ENCODE data around the gene TIAM1. TPM values are rescaled to one million over a fixed set of nuclear protein-coding genes. Genes with fewer than 3 reads are reported as not detected.

Gene TIAM1
- total RNA-seq, 1 donor from 2014 or later = 2.7 TPM

GRCh38 chr21:31078216-31078615, 265.8 kb downstream of the TIAM1 start:
- no peak overlapping the region for H3K27ac ChIP-seq
- H3K27me3 ChIP-seq = no peaks in the 10 kb centered on the region
- no peak overlapping the region for H3K4me3 ChIP-seq
- TF ChIP-seq, protein P1, sequence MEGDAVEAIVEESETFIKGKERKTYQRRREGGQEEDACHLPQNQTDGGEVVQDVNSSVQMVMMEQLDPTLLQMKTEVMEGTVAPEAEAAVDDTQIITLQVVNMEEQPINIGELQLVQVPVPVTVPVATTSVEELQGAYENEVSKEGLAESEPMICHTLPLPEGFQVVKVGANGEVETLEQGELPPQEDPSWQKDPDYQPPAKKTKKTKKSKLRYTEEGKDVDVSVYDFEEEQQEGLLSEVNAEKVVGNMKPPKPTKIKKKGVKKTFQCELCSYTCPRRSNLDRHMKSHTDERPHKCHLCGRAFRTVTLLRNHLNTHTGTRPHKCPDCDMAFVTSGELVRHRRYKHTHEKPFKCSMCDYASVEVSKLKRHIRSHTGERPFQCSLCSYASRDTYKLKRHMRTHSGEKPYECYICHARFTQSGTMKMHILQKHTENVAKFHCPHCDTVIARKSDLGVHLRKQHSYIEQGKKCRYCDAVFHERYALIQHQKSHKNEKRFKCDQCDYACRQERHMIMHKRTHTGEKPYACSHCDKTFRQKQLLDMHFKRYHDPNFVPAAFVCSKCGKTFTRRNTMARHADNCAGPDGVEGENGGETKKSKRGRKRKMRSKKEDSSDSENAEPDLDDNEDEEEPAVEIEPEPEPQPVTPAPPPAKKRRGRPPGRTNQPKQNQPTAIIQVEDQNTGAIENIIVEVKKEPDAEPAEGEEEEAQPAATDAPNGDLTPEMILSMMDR (IDR thresholded peaks at IDR 0.05) = no peak
- H3K4me1 ChIP-seq = no peaks in the 10 kb centered on the region
- no peaks in the 10 kb centered on the region for H3K9me3 ChIP-seq
- intact Hi-C loops (cut with DNase I) = no loop called here
- no peak for DNase-seq (ENCODE audit: low spot score in 2 of 2)
- no peaks in the 10 kb centered on the region for H3K36me3 ChIP-seq

DNA sequence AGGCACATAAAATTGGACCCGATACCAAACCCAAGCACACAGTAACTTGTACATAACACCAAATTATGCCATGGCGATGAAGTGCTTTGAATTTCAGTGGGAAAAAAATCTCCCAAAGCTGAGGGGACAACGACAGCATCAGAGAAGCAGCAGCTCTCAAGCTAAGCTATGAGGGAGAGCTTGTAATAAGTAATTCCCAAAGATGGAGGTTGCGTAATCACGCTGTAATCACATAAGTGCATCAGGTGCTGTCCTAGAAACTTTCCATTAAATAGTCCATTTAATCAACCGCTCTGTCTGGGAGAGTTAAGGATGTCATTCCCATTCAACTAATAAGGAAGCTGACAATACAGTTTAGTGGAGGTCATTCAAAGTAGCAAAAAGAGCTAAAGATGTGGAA, 268.2 kb downstream of the TIAM1 start:
- Histone ChIP-seq H3K36me3 (no peaks in the 10 kb centered on the region), H3K27me3 (no peaks in the 10 kb centered on the region), H3K4me3 (no peak overlapping the region), H3K4me1 (no peaks in the 10 kb centered on the region), H3K9me3 (no peaks in the 10 kb centered on the region), H3K27ac (no peak overlapping the region)
- intact Hi-C loops (cut with DNase I) = no loop called here
- DNase-seq (ENCODE audit: low spot score in 2 of 2) = no peak
- TF ChIP-seq, protein P1 (IDR thresholded peaks at IDR 0.05) = no peak

DNA sequence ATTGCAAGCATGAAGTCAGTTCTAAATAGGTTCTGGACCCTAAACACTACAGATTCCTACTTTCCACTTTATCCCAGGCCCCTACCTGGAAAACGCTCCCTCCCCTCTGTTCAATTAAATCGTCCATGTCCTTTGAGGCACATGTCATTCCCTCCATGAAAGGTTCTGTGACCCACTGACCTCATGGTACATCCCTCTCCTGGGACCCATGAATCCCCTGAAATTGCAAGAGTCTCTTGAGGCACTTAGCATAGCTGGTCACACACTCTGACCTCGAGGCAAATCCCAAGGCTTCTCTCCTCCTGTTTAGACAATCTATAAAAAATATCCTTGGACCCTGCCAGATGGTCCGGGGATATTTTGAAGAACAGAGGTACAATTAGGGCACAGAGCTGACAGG, 271.5 kb downstream of the TIAM1 start:
- TF ChIP-seq, protein P1 (IDR thresholded peaks at IDR 0.05) = no peak

More for the DNA sequence above, 271.5 kb downstream of the TIAM1 start:
- no peak for DNase-seq (ENCODE audit: low spot score in 2 of 2)
- Histone ChIP-seq H3K27ac (no peak overlapping the region), H3K9me3 (no peaks in the 10 kb centered on the region), H3K36me3 (no peaks in the 10 kb centered on the region), H3K4me3 (no peak overlapping the region), H3K4me1 (no peaks in the 10 kb centered on the region), H3K27me3 (no peaks in the 10 kb centered on the region)
- intact Hi-C loops (cut with DNase I) = no loop called here

All from ascending aorta (tissue), 2 donors.